ENCODE data around the gene AKR1C1.
"Not testable (repeated sequence)": the region's sequence is repeated elsewhere in the genome, so short reads cannot be mapped to it uniquely, and the experiment has no call there.

Gene AKR1C1

GRCh38 chr10:4947635-4948596 is 15.3 kb upstream of the AKR1C1 start:
- DNase-seq (ENCODE audit: low spot score), result peak; percentile 58

GRCh38 chr10:4951512-4952162 is 11.6 kb upstream of the AKR1C1 start:
- not testable (repeated sequence) for DNase-seq (ENCODE audit: low spot score)

GRCh38 chr10:4953405-4953804 is 9.8 kb upstream of the AKR1C1 start:
- no peak for DNase-seq (ENCODE audit: low spot score)

- not testable (repeated sequence) for DNase-seq (ENCODE audit: low spot score)
Observed at GRCh38 chr10:4956088-4956487, 7.1 kb upstream of the AKR1C1 start.

GRCh38 chr10:4956955-4957645 is 6.1 kb upstream of the AKR1C1 start:
- DNase-seq (ENCODE audit: low spot score), result not testable (repeated sequence)

GRCh38 chr10:4961558-4961957 is 1.7 kb upstream of the AKR1C1 start:
- DNase-seq (ENCODE audit: low spot score), result not testable (repeated sequence)

GRCh38 chr10:4962308-4962707 is 907 bp upstream of the AKR1C1 start:
- not testable (repeated sequence) for DNase-seq (ENCODE audit: low spot score)

GRCh38 chr10:4963815-4964154 is 570 bp downstream of the AKR1C1 start:
- DNase-seq (ENCODE audit: low spot score), result not testable (repeated sequence)

- DNase-seq (ENCODE audit: low spot score), result not testable (repeated sequence)
Observed at GRCh38 chr10:4965763-4966162, 2.5 kb downstream of the AKR1C1 start.

- not testable (repeated sequence) for DNase-seq (ENCODE audit: low spot score)
Observed at GRCh38 chr10:4967189-4967588, 4.0 kb downstream of the AKR1C1 start.

- DNase-seq (ENCODE audit: low spot score), result not testable (repeated sequence)
Observed at GRCh38 chr10:4969289-4969688, 6.1 kb downstream of the AKR1C1 start.

GRCh38 chr10:4970362-4970761 is 7.1 kb downstream of the AKR1C1 start:
- DNase-seq (ENCODE audit: low spot score), result not testable (repeated sequence)

- DNase-seq (ENCODE audit: low spot score), result not testable (repeated sequence)
Observed at GRCh38 chr10:4972369-4973142, 9.3 kb downstream of the AKR1C1 start.

GRCh38 chr10:4973294-4973693 is 10.1 kb downstream of the AKR1C1 start:
- DNase-seq (ENCODE audit: low spot score), result not testable (repeated sequence)

GRCh38 chr10:4974400-4974799 is 11.2 kb downstream of the AKR1C1 start:
- DNase-seq (ENCODE audit: low spot score), result not testable (repeated sequence)

GRCh38 chr10:4977025-4977424 is 13.8 kb downstream of the AKR1C1 start:
- DNase-seq (ENCODE audit: low spot score), result no peak

- no peak for DNase-seq (ENCODE audit: low spot score)
Observed at GRCh38 chr10:4978870-4979269, 15.7 kb downstream of the AKR1C1 start.

GRCh38 chr10:4980793-4981192 is 17.6 kb downstream of the AKR1C1 start:
- DNase-seq (ENCODE audit: low spot score), result no peak

GRCh38 chr10:4981722-4982471 is 18.7 kb downstream of the AKR1C1 start:
- DNase-seq (ENCODE audit: low spot score), result peak; percentile 36

GRCh38 chr10:4982764-4983226 is 19.6 kb downstream of the AKR1C1 start:
- DNase-seq (ENCODE audit: low spot score), result no peak
